Measurements from ENCODE around the gene CDK2.

DNA sequence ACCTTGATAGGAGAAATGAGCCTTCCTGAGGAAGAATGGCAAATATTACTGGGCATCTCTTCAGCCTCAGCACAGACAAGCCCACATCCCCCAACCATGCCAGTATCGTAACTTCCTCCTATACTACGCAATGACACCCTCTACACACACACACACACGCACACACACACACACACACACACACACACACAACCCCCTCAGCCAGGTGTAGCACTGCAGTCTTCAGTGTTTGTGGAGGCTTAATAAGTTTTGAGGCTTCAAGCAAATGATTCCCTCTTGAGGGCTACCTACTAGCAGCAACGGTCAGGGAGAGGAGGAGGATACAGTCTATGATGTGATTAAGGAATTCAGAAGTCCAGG, 34.1 kb upstream of the CDK2 start:
- TF ChIP-seq FOXA1 (IDR thresholded peaks at IDR 0.05) (no peak), FOXM1 (IDR thresholded peaks at IDR 0.05; ENCODE audit: borderline replicate concordance) (no peak), ARNT (IDR thresholded peaks at IDR 0.05) (no peak), BHLHE40 (IDR thresholded peaks at IDR 0.05; ENCODE audit: borderline replicate concordance) (no peak), ELF4 (IDR thresholded peaks at IDR 0.05) (no peak), SP1 (IDR thresholded peaks at IDR 0.05) (no peak), TARDBP (IDR thresholded peaks at IDR 0.05) (no peak)
